Lower leg skin (tissue), 3 donors: Measurements from ENCODE around the gene AGXT.

Experiments used
- CTCF ChIP-seq, 3 donors: fragments of 450-650 bp; IDR thresholded peaks; one replicate each; pipeline ENCODE4 v1.5.1; 2016; ENCODE audit warnings: antibody characterized with exemption in 3 of 3, mild to moderate bottlenecking in 3 of 3, moderate library complexity in 2 of 3
- POLR2A ChIP-seq, 2 donors: fragments of 450-650 bp; IDR thresholded peaks; one replicate each; pipeline ENCODE4 v1.6.1; 2016 to 2017; ENCODE audit warnings: antibody characterized with exemption in 2 of 2, mild to moderate bottlenecking in 1 of 2, moderate library complexity in 1 of 2

GRCh38 chr2:240926516-240927389 lies 58.1 kb downstream of the AGXT start:
- TF ChIP-seq CTCF (IDR thresholded peaks at IDR 0.05) (no peak), POLR2A (IDR thresholded peaks at IDR 0.05) (no peak)
